Erythroblast (primary cell): ENCODE data around the gene LIMCH1.

Source experiments
- GATA1 ChIP-seq: IDR thresholded peaks from 2 replicates; pipeline ENCODE4 v1.6.1; 2011; ENCODE audit warnings: low read depth, mild to moderate bottlenecking, control low read depth, low read length, moderate library complexity
- POLR2A ChIP-seq: IDR thresholded peaks from 2 replicates; pipeline ENCODE4 v1.6.1; 2011; ENCODE audit warnings: mild to moderate bottlenecking, low read length

DNA sequence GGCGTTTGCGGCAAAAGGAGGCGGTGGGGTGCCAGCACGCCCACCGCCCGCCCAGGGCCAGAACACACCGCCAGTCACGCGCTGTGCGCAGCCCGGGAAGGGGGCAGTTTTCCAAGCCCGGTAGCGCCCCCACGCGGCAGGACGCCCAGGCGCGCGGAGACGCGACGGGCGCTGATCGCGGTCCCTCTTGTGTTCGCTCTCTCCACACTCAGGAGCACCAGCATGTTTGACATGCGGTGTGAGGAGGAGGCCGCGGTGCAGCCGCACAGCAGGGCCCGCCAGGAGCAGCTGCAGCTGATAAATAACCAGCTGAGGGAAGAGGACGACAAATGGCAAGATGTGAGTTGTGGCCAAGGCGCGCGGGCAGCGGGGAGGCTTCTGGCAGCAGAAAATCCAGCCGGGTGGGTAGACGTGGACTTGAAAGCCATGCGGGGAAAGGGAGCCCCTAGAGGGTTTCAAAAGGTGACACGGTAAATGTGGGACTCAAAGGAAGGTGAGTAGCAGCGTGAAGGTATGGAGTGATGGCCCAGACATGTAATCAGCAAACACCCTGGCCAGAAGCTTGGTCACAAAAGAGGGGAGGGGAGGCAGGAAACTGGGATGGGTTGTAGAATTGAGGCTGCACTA, 106.4 kb downstream of the LIMCH1 start:
- TF ChIP-seq POLR2A = no peak
- no peak for TF ChIP-seq GATA1
